ENCODE data around the gene FANCF.

- no peak for TF ChIP-seq POLR2AphosphoS5 (IDR thresholded peaks at IDR 0.05; ENCODE audit: low read depth, low read length)
- no peak for TF ChIP-seq FOXP2 (optimal IDR thresholded peaks at IDR 0.05; ENCODE audit: borderline replicate concordance, extremely low read depth, extremely low read length, insufficient read depth)
- no peak for TF ChIP-seq TAF1 (IDR thresholded peaks at IDR 0.05; ENCODE audit: borderline replicate concordance, insufficient read depth, low read length)
- TF ChIP-seq SIN3A (IDR thresholded peaks at IDR 0.05; ENCODE audit: borderline replicate concordance, insufficient read depth, low read length): no peak
Measured at GRCh38 chr11:22617868-22618267, 7.8 kb downstream of the FANCF start.
